Activated CD4-positive, alpha-beta T cell treated with anti-CD3 and anti-CD28 coated beads, Interleukin-2, amount 50 U/mL, for 48 hours (primary cell): ENCODE results near the gene ABCG8.

Experiments used
- DNase-seq, 2 experiments: peaks; one replicate each; pipeline ENCODE4 v3.0.0-alpha.2; 2020

The ABCG8 gene

GRCh38 chr2:43826305-43827250, 12.2 kb upstream of the ABCG8 start:
- no peak for DNase-seq

GRCh38 chr2:43831543-43832294, 7.1 kb upstream of the ABCG8 start:
- DNase-seq = no peak

- DNase-seq = no peak
Measured at GRCh38 chr2:43832457-43832856, 6.3 kb upstream of the ABCG8 start.

GRCh38 chr2:43837033-43837432, 1.7 kb upstream of the ABCG8 start:
- no peak for DNase-seq

- DNase-seq = no peak
Measured at GRCh38 chr2:43837831-43838559, 776 bp upstream of the ABCG8 start.

- no peak for DNase-seq
Measured at GRCh38 chr2:43839776-43840564, 1.2 kb downstream of the ABCG8 start.

GRCh38 chr2:43840965-43841364, 2.2 kb downstream of the ABCG8 start:
- no peak for DNase-seq

GRCh38 chr2:43841949-43842865, 3.4 kb downstream of the ABCG8 start:
- no peak for DNase-seq

GRCh38 chr2:43842866-43843226, 4.1 kb downstream of the ABCG8 start:
- no peak for DNase-seq

- DNase-seq = no peak
Measured at GRCh38 chr2:43845181-43845580, 6.4 kb downstream of the ABCG8 start.

- no peak for DNase-seq
Measured at GRCh38 chr2:43846140-43846793, 7.5 kb downstream of the ABCG8 start.

GRCh38 chr2:43848214-43848613, 9.4 kb downstream of the ABCG8 start:
- no peak for DNase-seq

GRCh38 chr2:43851011-43851980, 12.5 kb downstream of the ABCG8 start:
- no peak for DNase-seq

GRCh38 chr2:43852196-43852730, 13.5 kb downstream of the ABCG8 start:
- DNase-seq = no peak

- DNase-seq = no peak
Measured at GRCh38 chr2:43853141-43854081, 14.6 kb downstream of the ABCG8 start.

- DNase-seq = no peak
Measured at GRCh38 chr2:43854671-43855070, 15.9 kb downstream of the ABCG8 start.

- DNase-seq = no peak
Measured at GRCh38 chr2:43855292-43855691, 16.5 kb downstream of the ABCG8 start.

- no peak for DNase-seq
Measured at GRCh38 chr2:43872151-43872550, 33.4 kb downstream of the ABCG8 start.
